ENCODE results near the gene GREB1.

- TF ChIP-seq CTCF (IDR thresholded peaks at IDR 0.05) (no peak), EZH2 (IDR thresholded peaks at IDR 0.05) (no peak)
Observed at GRCh38 chr2:11517906-11518305, 15.9 kb upstream of the GREB1 start.
